ENCODE measurements around the gene CACNA1A. TPM values are rescaled to one million over a fixed set of nuclear protein-coding genes. Genes with fewer than 3 reads are reported as not detected.

The CACNA1A gene
- total RNA-seq, 1 donor from 2014 or later, result 16.5 TPM

- Histone ChIP-seq H3K9ac (no peak overlapping the region), H4K20me1 (ENCODE audit: low read depth) (peaks cover 4% of the 10 kb centered on the region), H2AFZ (replicated peaks) (no peak overlapping the region), H3K27ac (no peak overlapping the region), H3F3A (ENCODE audit: low read depth) (no peaks in the 10 kb centered on the region), H3K79me2 (ENCODE audit: low read depth) (no peaks in the 10 kb centered on the region), H3K9me3 (ENCODE audit: low read depth) (no peaks in the 10 kb centered on the region), H3K4me3 (no peak overlapping the region), H3K4me1 (no peaks in the 10 kb centered on the region), H3K36me3 (no peaks in the 10 kb centered on the region), H3K4me2 (no peak overlapping the region), H3K27me3 (no peaks in the 10 kb centered on the region)
- no peaks in the 10 kb centered on the region for H3K4me1 Mint-ChIP-seq
- no peaks in the 10 kb centered on the region for H3K36me3 Mint-ChIP-seq
- H3K27ac Mint-ChIP-seq, result no peak overlapping the region
- H3K27me3 Mint-ChIP-seq (ENCODE audit: insufficient read depth, low read depth), result peaks cover 8% of the 10 kb centered on the region
- H3K4me3 Mint-ChIP-seq, result no peak overlapping the region
- TF ChIP-seq, protein P1, sequence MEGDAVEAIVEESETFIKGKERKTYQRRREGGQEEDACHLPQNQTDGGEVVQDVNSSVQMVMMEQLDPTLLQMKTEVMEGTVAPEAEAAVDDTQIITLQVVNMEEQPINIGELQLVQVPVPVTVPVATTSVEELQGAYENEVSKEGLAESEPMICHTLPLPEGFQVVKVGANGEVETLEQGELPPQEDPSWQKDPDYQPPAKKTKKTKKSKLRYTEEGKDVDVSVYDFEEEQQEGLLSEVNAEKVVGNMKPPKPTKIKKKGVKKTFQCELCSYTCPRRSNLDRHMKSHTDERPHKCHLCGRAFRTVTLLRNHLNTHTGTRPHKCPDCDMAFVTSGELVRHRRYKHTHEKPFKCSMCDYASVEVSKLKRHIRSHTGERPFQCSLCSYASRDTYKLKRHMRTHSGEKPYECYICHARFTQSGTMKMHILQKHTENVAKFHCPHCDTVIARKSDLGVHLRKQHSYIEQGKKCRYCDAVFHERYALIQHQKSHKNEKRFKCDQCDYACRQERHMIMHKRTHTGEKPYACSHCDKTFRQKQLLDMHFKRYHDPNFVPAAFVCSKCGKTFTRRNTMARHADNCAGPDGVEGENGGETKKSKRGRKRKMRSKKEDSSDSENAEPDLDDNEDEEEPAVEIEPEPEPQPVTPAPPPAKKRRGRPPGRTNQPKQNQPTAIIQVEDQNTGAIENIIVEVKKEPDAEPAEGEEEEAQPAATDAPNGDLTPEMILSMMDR (IDR thresholded peaks at IDR 0.05), result no peak
- TF ChIP-seq EZH2phosphoT487 (IDR thresholded peaks at IDR 0.05) (no peak), EZH2 (IDR thresholded peaks at IDR 0.05) (no peak)
- DNase-seq (ENCODE audit: low spot score), result no peak
- H3K9me3 Mint-ChIP-seq, result no peaks in the 10 kb centered on the region
These were observed 18.3 kb downstream of the CACNA1A start for GRCh38 chr19:13487985-13488384.

DNA sequence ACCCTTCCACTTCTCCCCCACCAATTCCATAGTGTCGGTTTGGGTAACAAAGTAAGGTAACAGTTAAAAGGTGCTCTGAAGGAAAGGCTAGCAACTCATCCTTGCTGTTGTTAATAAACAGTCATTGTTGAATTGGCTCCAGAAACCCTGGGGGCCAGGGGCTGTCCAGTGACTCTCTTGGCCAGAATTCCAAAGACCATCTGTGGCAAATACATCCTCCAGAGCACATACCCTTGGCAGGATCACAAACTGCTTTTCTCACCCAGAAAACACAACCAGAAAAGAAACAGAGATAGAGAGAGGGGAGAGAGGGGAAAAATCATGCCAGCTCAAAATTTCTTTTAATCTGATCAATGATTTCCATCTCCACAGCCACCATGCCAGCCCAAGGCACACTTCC is 22.1 kb downstream of the CACNA1A start:
- Histone ChIP-seq H3K4me3 (no peak overlapping the region), H3K4me2 (no peak overlapping the region), H3K79me2 (ENCODE audit: low read depth) (no peaks in the 10 kb centered on the region), H3K9me3 (ENCODE audit: low read depth) (no peaks in the 10 kb centered on the region), H4K20me1 (ENCODE audit: low read depth) (no peaks in the 10 kb centered on the region), H3K36me3 (no peaks in the 10 kb centered on the region), H3F3A (ENCODE audit: low read depth) (no peaks in the 10 kb centered on the region), H3K27ac (no peak overlapping the region), H3K27me3 (no peaks in the 10 kb centered on the region), H2AFZ (replicated peaks) (no peak overlapping the region), H3K9ac (no peak overlapping the region), H3K4me1 (no peaks in the 10 kb centered on the region)
- TF ChIP-seq EZH2phosphoT487 (IDR thresholded peaks at IDR 0.05), result no peak
- TF ChIP-seq, protein P1 (IDR thresholded peaks at IDR 0.05), result no peak
- no peak for TF ChIP-seq EZH2 (IDR thresholded peaks at IDR 0.05)
- H3K4me3 Mint-ChIP-seq, result no peak overlapping the region
- peaks cover 3% of the 10 kb centered on the region for H3K27me3 Mint-ChIP-seq (ENCODE audit: insufficient read depth, low read depth)
- no peaks in the 10 kb centered on the region for H3K36me3 Mint-ChIP-seq
- no peaks in the 10 kb centered on the region for H3K4me1 Mint-ChIP-seq
- H3K27ac Mint-ChIP-seq, result no peak overlapping the region
- DNase-seq (ENCODE audit: low spot score), result no peak
- H3K9me3 Mint-ChIP-seq, result no peaks in the 10 kb centered on the region

GRCh38 chr19:13483215-13483614 is 23.1 kb downstream of the CACNA1A start:
- Histone ChIP-seq H3K79me2 (ENCODE audit: low read depth) (no peaks in the 10 kb centered on the region), H3K9me3 (ENCODE audit: low read depth) (no peaks in the 10 kb centered on the region), H2AFZ (replicated peaks) (no peak overlapping the region), H3K4me2 (no peak overlapping the region), H3K4me3 (no peak overlapping the region), H3K9ac (no peak overlapping the region), H3K36me3 (no peaks in the 10 kb centered on the region), H4K20me1 (ENCODE audit: low read depth) (no peaks in the 10 kb centered on the region), H3K4me1 (no peaks in the 10 kb centered on the region), H3K27ac (no peak overlapping the region), H3K27me3 (no peaks in the 10 kb centered on the region), H3F3A (ENCODE audit: low read depth) (no peaks in the 10 kb centered on the region)
- DNase-seq (ENCODE audit: low spot score), result no peak
- no peaks in the 10 kb centered on the region for H3K36me3 Mint-ChIP-seq
- no peaks in the 10 kb centered on the region for H3K9me3 Mint-ChIP-seq
- H3K4me1 Mint-ChIP-seq, result no peaks in the 10 kb centered on the region
- TF ChIP-seq EZH2 (IDR thresholded peaks at IDR 0.05) (no peak), EZH2phosphoT487 (IDR thresholded peaks at IDR 0.05) (no peak)
- TF ChIP-seq, protein P1 (IDR thresholded peaks at IDR 0.05), result no peak
- H3K4me3 Mint-ChIP-seq, result no peak overlapping the region
- H3K27me3 Mint-ChIP-seq (ENCODE audit: insufficient read depth, low read depth), result peaks cover 3% of the 10 kb centered on the region
- H3K27ac Mint-ChIP-seq, result no peak overlapping the region

Data from neural progenitor cell (in vitro differentiated cells).